Colonic mucosa (tissue), 4 donors: Measurements from ENCODE around the gene RALGAPA2. TPM values are rescaled to one million over a fixed set of nuclear protein-coding genes. Genes with fewer than 3 reads are reported as not detected.

Experiments
- DNase-seq: peaks from one replicate; pipeline ENCODE4 v3.0.0-alpha.2; 2020
- H3K27ac ChIP-seq: fragments of 200-600 bp; one replicate; pipeline ENCODE4 v1.8.0; 2021
- H3K27me3 ChIP-seq: fragments of 200-600 bp; one replicate; pipeline ENCODE4 v1.8.0; 2021
- H3K36me3 ChIP-seq: fragments of 200-600 bp; one replicate; pipeline ENCODE4 v1.8.0; 2021
- H3K4me1 ChIP-seq: fragments of 200-600 bp; one replicate; pipeline ENCODE4 v1.8.0; 2021; ENCODE audit warnings: mild to moderate bottlenecking
- H3K4me3 ChIP-seq: fragments of 200-600 bp; one replicate; pipeline ENCODE4 v1.8.0; 2021
- H3K9ac ChIP-seq, 2 donors: one replicate each; pipeline ENCODE4 v1.7.0; 2013; ENCODE audit warnings: control low read depth in 2 of 2, low read depth in 2 of 2, low read length in 2 of 2
- H3K9me3 ChIP-seq: fragments of 200-600 bp; one replicate; pipeline ENCODE4 v1.8.0; 2021
- CTCF ChIP-seq: fragments of 200-600 bp; IDR thresholded peaks from one replicate; pipeline ENCODE4 v1.8.0; 2022; ENCODE audit warnings: antibody characterized with exemption, mild to moderate bottlenecking
- intact Hi-C: fragments of 100-400 bp; cut with DNase I; formaldehyde crosslinking; loops from one replicate; pipeline ENCODE4 v1.14.1; 2022
- total RNA-seq, 2 donors: library from RNA; stranded (reverse); fragmentation: NEBNext Ultra II Directional in 1 of 2; extraction: Animal tissue kit (Norgen Biotek cat#: 25700) in 1 of 2; gene quantifications; one replicate each; pipeline ENCODE4 v1.2.1, GENCODE V29; 2021
- donor health status: healthy.
- donor health status: DM: no; HTN: no; CAD: no.
- donor health status: DM: no; HTN: no; CAD: no.

RALGAPA2 gene
- total RNA-seq, 2 donors from 2014 or later = 64.5 to 66.1 TPM

- no peak overlapping the region for H3K4me3 ChIP-seq
- no peaks in the 10 kb centered on the region for H3K36me3 ChIP-seq
- no peak overlapping the region for H3K27ac ChIP-seq
- H3K4me1 ChIP-seq = no peaks in the 10 kb centered on the region
- no peaks in the 10 kb centered on the region for H3K27me3 ChIP-seq
- intact Hi-C loops = no loop called here
- TF ChIP-seq CTCF = no peak
- H3K9ac ChIP-seq = no peak overlapping the region
- DNase-seq = no peak
- no peaks in the 10 kb centered on the region for H3K9me3 ChIP-seq
Measured at GRCh38 chr20:20463933-20464374, 248.5 kb downstream of the RALGAPA2 start.

GRCh38 chr20:20462185-20462584 lies 250.3 kb downstream of the RALGAPA2 start:
- Histone ChIP-seq H3K9ac (no peak overlapping the region), H3K36me3 (no peaks in the 10 kb centered on the region), H3K27me3 (no peaks in the 10 kb centered on the region), H3K9me3 (no peaks in the 10 kb centered on the region), H3K4me3 (no peak overlapping the region), H3K27ac (no peak overlapping the region), H3K4me1 (no peaks in the 10 kb centered on the region)
- no peak for TF ChIP-seq CTCF
- intact Hi-C loops = no loop called here
- DNase-seq = no peak

GRCh38 chr20:20461551-20461950 lies 250.9 kb downstream of the RALGAPA2 start:
- Histone ChIP-seq H3K4me3 (no peak overlapping the region), H3K4me1 (no peaks in the 10 kb centered on the region), H3K27ac (no peak overlapping the region), H3K9me3 (no peaks in the 10 kb centered on the region), H3K27me3 (no peaks in the 10 kb centered on the region), H3K36me3 (no peaks in the 10 kb centered on the region), H3K9ac (no peak overlapping the region)
- DNase-seq = no peak
- intact Hi-C loops = no loop called here
- no peak for TF ChIP-seq CTCF

- H3K36me3 ChIP-seq = no peaks in the 10 kb centered on the region
- H3K4me3 ChIP-seq = no peak overlapping the region
- H3K9me3 ChIP-seq = no peaks in the 10 kb centered on the region
- H3K27ac ChIP-seq = no peak overlapping the region
- DNase-seq = no peak
- intact Hi-C loops = no loop called here
- H3K9ac ChIP-seq = no peak overlapping the region
- no peak for TF ChIP-seq CTCF
- no peaks in the 10 kb centered on the region for H3K27me3 ChIP-seq
- no peaks in the 10 kb centered on the region for H3K4me1 ChIP-seq
Measured at GRCh38 chr20:20459726-20460125, 252.7 kb downstream of the RALGAPA2 start.

- TF ChIP-seq CTCF = no peak
- H3K27me3 ChIP-seq = no peaks in the 10 kb centered on the region
- H3K9me3 ChIP-seq = no peaks in the 10 kb centered on the region
- H3K4me1 ChIP-seq = no peaks in the 10 kb centered on the region
- H3K4me3 ChIP-seq = no peak overlapping the region
- H3K36me3 ChIP-seq = no peaks in the 10 kb centered on the region
- intact Hi-C loops = no loop called here
- no peak overlapping the region for H3K27ac ChIP-seq
- H3K9ac ChIP-seq = no peak overlapping the region
- DNase-seq = no peak
Measured at GRCh38 chr20:20457392-20458126, 254.9 kb downstream of the RALGAPA2 start.
